Activated CD8-positive, alpha-beta memory T cell treated with anti-CD3 and anti-CD28 coated beads, Interleukin-2, amount 50 U/mL, for 48 hours (primary cell): Measurements from ENCODE around the gene PRRG2.
A peak's percentile ranks its signal among the peaks of the same experiment; 100 is the strongest.

Experiments
- DNase-seq: peaks from one replicate; pipeline ENCODE4 v3.0.0-alpha.2; 2020

The PRRG2 gene

DNA sequence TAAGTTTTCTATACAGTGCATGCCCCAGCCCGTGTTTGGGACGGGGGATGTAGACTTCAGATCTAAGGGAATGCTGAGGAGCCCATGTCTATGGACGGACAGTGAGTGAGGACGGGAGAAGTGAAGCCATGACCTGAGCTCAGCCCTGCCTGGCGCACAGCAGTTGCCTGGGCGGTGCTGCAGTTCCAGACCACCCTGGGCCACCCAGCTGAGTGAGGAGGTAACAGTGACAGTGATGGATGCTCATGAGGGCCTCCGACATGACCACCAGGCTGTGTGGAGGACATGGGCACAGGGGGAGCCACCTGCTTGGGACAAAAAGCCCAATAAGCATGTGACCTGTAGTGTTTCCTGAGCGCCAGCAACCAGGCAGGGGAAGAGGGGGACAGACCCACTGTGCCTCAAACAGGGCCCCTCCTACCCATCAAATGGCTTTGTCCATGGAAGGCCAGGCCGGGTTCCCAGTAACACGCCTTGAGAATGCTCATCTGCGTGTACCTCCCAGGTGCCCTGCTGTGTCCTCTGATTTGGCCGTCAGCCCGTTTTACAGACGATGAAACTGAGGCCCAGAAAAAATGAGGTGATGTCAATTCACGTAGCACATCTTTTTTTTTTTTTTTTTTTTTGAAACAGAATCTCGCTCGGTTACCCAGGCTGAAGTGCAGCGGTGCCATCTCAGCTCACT, 23.3 kb upstream of the PRRG2 start:
- DNase-seq: no peak

DNA sequence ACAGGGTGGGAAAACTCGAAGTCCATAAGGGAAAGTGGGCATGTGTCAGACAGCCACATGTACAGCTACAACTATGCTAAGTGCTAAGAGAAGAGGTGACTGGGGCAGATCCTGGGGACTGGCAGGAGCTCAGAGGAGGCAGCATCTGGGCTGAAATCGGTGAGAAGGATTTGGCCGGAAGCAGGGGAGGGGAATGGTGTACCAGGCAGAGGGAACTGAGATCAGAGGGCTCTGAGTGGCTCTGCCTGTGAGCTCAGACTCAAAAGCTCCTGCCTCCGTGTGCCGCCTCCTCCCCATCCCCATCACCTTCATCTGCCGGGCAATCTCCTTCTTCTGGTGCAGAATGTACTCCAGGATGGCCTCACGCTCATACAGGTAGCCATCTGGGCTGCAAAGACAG, 22.5 kb upstream of the PRRG2 start:
- DNase-seq: no peak

DNA sequence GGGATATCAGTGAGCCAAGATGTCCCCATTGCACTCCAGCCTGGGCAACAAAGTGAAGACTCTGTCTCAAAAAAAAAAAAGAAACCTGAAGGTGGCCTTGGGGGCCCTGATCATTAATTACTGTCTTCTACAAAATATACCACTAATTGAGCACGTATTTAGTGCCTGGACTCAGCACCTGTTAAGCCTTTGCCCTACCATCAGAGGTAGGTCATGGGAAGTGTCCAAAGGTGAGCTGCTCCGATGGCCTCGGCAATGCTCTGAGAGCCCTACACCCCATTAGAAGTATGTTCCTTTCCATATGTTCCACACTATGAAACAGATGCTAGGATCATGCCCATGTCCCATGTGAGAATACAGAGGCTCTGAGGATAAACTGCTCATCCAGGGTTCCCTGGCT, 21.7 kb upstream of the PRRG2 start:
- no peak for DNase-seq

DNA sequence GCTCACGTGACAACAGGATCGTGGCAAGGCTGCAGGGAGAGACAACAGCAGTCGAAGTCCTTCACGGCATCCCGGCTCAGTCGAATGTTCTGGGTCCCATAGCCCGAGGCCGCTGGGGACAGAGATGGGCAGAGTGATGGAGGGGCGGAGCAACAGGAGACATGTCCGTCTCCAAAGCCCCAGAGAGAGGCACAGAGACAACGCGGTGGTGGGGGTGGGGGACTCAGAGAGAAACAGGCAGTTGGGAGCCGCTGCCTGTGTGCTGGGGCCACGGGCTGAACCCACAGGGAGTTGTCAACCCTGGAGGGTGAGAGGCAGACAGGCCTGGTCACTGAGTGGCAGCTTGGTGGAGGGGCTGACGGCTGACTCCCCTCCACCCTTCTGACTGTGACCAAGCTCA, 21.2 kb upstream of the PRRG2 start:
- peak; percentile 64 for DNase-seq

DNA sequence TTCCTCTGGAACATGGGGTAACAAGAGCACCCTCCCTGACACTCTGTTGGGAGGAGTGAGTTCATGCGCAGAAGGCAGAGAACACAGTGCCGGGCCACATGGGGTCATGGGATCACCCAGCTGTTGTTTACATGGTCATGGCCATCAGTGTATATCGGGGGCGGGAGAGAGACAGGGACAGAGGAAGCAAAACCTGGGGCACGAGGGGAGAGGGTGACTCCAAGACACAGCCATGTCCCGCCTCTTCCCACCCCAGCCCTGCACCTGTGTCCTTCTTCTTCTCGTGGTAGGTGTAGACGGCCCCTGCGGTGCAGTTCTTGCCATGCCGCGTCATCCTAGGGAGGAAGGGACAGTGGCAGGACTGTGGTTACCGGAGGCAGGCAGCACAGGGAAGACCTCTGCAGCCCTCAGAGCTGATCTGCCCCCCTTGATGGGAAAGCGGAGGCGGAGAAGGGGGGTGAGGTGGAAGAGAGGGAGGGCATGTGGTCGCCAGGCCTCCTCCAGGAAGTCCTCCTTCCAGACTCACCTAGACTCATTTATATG, 20.7 kb upstream of the PRRG2 start:
- peak; percentile 65 for DNase-seq

DNA sequence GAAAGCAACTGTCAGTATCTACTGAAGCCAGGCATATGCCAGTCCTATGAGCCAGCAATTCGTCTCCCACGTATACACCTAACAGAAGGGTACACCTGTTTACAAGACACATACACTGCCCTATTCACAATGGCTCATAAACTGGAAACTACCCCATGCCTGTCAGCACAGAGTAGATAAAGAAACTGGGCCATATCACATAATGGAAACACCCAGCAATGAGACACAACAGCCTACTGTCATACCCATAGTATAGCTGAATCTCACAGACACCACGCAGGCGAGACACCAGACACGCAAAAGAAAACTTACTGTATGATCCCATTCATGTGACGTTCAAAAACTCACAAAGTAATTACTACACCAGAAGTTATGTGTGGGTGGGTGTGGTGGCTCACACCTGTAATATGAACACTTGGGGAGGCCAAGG, 16.5 kb upstream of the PRRG2 start:
- DNase-seq: no peak

DNA sequence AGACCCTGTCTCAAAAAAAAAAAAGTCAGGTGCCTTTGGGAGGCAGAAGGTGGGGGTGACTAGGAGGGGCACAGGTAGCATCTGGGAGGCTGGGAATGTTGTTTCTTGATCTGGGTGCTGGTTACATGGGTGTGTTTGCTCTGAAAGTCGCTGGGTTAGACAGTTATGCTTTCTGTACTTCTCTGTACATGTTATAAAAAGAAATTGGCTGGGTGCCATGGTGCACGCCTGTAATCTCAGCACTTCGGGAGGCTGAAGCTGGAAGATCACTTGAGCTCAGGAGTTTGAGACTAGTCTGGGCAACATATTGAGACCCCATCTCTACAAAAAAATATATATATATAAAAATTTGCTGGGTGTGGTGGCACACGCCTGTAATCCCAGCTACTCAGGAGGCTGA, 15.9 kb upstream of the PRRG2 start:
- no peak for DNase-seq

DNA sequence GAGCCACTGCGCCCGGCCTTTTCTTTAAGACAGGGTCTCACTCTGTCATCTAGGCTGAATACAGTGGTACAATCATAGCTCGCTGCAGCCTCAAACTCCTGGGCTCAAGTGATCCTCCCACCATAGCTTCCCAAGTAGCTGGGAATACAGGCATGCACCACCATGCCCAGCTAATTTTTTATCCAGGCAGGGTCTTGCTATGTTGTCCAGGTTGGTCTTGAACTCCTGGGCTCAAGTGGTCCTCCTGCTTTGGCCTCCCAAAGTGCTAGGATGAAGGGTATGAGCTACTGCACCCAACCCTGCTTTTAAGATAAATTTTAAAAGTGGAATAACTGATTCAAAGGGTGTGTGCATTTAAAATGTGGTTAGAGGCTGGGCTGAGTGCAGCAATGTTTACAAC, 14.8 kb upstream of the PRRG2 start:
- DNase-seq: no peak

DNA sequence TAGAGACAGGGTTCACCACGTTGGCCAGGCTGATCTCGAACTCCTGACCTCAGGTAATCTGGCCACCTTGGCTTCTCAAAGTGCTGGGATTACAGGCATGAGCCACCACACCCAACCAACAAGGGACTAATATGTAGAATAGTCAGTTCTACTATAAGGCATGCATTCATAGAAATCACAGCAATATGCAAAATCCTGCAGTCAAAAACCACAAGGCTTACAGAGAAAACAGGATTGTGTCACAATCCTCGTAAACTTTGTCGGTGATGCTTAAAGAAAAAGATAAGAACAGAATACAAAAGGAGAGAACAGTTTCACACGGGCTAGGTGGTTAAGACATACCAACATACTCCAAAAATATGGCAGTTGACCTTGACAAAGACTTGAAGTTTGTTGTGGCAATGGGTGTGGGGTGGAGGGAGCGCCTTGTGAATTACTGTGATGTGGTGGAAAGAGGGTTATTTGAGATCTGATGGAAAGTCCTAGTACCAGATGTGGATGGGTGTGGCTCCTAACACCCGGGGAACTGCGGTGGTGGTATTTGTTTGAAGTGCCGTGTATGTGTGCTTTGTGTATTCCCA, 13.2 kb upstream of the PRRG2 start:
- peak; percentile 64 for DNase-seq

DNA sequence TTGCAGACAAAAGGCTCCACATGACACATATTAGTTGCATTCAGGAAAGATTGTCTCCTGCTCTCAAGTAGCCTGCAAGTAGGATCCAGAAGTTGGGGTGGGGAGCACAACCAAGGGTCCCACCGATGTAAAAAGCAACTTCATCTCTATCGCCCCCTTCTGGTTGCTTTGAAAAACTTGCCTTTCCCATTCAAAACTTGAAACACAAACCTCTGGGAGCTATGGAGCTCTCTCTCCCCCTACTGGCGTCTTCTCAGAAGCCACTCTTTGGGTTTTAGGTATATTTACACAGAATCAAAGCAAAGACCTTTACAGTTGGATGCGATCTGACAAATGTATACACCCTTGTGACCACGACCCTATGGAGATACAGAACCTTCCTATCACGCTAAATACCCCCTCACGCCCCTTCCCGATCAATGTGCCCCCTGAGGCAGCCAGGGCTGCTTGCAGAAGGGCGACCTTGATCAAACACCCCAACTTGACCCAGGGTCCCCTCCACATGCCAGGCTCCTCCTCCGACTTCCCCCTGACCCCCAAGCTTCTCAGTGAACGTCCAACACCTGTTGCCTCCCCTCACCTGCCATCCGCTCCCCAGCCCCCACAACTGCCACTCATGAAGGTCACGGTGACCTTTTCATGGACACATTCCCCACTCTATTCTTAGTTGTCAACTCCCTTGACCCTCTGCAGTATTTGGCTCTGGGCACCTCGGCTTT, 10.8 kb upstream of the PRRG2 start:
- no peak for DNase-seq

DNA sequence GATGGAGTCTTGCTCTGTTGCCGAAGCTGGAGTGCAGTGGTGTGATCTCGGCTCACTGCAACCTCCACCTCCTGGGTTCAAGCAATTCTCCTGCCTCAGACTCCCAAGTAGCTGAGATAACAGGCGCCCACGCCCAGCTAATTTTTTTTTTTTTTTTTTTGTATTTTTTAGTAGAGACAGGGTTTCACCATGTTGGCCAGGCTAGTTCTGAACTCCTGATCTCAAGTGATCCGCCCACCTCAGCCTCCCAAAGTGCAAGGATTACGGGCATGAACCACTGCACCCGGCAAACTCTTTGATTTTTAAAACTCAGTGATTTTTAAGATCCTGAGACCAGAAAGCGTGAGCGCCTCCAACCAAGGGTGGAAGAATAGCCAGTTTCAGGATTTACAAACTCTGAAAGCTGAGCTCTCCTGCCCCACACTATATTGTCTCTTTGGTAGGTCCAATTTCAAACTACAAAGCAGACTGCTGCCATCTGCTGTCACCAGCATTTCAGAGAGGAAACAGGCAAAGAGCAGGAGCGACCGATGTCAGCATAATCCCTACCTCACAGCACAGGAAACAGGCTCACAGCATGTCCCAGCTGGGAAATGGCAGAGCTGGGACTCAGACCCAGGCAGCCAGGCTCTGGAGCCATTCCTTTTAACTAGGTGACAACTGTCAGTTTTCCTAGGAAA, 10.0 kb upstream of the PRRG2 start:
- DNase-seq: no peak

DNA sequence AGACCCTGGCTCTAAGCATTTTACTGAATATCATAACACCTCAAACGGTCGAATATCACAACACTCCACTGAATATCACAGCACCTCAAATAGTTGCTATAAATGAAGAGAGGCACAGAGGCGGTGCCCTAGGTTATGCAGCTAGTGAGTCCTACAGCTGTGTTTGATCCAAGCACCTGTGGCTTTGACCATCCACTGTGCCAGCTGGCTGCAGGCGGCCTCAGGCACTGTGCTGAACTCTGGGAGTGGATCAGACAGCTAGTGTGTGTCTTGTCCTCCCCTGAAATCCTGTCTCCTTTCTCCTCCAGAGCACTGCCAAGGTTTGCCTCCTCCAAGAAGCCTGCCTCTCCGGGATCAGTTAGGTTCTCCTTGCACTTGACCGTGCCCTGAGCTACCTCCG, 8.1 kb upstream of the PRRG2 start:
- DNase-seq: no peak

DNA sequence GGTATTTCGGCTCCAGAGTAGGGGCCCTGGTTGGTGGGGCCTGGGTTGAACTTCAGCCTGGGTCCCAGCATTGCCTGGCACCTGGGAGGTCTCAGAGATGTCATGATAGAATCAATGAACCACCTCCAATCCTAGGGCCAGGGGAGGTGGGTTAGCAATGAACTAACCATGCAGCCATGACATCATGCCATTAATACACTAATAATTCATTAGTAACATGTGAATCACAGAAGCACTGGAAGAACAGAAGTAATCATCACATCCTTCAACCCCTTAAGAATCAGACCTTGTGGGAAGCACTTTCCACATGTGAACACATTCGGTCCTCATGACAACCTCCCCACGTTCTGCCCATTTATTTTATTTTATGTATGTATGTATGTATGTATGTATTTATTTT, 7.7 kb upstream of the PRRG2 start:
- no peak for DNase-seq

DNA sequence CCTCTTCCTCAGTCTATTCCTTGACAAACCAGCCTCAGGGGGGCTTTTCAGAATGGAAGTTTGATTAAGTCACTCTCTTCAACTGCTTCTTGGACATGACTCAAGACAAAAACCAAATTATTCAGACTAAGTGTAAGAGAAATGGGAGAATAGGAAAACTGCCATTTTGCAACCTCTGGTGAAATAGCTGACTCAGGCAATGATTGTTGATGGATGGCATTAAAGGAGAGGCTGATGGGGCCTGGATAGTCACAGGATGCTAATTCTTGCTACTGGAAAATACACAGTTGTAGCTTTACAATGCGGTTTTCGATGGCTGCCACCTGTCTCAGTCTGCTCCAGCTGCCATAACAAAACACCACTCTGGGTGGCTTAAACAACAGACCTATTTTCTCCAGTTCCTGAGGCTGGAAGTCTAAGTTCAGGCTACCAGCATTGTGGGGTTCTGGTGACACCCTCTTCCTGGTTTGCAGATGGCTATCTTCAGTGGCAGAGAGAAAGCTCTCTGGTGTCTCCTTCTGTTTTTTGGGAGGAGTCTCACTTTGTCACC, 6.8 kb upstream of the PRRG2 start:
- no peak for DNase-seq

DNA sequence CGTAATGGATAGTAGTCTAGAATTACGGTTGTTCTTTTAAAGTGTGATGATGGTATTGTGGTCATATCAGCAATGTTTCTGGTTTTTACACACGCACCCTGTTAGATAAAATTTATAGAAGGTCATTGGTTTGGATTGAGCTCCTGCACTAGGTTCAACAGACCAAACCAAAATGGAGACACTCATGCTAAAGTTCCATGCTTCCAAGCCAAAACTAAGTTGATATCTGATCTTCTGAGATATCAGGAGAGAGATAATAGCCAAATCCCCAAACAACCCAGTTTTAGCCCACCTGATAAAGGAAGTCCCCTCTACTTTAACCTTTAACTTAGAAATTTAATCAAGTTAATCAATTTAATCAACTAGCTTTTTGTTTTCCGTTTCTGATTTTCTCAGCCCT, 1.9 kb upstream of the PRRG2 start:
- no peak for DNase-seq

DNA sequence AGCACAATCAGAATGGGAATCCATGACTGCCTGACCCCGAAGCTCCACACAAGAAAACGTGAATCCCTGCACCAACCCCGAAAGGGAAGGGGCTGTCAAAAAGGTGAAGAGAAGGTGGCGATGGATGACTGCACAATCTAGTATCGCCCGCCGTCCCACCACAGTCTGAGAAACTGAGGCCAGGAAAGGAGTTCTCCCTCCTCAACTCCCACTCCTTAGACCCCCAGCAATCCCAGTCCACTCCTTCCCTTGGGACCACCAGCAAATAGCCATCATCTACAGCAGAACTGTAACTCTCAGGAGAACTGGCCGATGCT, 1.2 kb upstream of the PRRG2 start:
- no peak for DNase-seq

DNA sequence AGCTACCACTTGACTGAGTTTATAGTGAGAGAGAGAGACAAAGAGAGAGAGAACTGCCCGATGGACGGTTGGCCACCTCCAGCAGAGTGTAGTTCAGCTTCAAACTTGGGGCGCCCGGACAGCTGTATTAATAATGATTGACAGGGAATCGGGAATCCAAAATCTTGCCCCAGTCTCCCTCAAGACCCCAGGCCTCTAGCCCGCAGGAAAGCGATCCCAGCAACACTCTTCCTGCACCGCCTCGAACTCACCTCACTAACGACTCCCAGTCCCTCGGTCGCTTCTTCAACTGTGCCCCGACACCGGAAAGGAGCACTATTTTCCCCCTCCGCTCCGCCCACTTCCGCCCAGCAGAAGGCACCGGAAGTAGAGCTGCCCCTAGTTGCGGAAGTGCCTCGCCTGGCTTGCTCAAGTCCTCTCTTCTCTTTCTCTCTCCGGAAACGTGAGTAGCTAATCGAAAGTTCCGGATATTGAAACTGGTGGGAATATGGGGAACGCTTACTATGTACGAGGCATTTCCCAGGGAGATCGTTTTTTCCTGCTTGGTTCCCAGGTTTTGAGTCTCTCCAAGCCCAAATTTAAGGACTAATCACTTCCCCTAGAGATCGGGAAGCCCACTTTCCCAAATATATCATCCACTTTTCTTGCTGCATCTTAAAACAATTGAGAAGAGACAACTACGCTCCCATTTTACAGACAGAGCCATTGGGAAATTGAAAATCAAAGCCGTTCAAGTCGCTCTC, 681 bp upstream of the PRRG2 start, which contains the start of gene NOSIP:
NOSIP (minus strand) TSS at position 293 of the 743 bp plus-strand sequence. CDS start 19,865 bp downstream, outside the sequence.
- DNase-seq: peak; percentile 96

DNA sequence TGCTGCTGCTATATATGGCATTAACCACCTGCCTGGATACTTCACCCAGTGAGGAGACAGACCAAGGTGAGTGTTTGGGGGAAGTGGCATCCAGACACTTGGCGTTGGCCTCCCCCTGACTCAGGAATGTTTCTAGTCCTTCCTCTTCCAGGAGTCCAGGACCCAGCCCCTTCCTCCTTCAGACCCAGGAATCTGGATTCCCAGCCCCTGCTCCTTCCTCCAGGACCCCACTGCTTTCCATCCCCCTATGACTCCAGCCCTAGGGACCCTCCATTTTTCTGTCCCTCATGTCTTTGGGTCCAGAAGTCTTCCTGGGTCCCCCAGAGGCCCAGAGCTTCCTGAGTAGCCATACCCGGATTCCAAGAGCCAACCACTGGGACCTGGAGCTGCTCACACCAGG, 2.1 kb downstream of the PRRG2 start:
- DNase-seq: no peak

DNA sequence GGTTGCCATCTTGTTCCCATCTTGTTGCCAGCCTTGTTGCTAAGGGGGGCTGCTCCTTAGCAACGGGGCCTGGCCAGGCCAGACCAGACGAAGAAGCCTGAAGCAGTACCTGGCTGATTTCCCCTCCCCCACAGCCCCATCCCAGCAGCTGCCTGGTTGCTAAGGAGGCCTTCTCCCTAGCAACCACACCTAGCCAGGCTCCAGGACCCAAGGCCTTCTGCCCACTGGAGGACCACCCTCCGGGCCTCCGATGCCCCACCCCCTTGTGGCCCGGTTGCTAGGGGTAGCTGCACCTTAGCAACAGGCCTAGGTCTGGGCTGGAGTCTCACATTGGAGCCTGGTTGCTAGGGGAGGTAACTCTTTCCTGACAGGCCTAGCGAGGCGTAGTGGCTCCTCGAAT, 3.9 kb downstream of the PRRG2 start:
- no peak for DNase-seq

DNA sequence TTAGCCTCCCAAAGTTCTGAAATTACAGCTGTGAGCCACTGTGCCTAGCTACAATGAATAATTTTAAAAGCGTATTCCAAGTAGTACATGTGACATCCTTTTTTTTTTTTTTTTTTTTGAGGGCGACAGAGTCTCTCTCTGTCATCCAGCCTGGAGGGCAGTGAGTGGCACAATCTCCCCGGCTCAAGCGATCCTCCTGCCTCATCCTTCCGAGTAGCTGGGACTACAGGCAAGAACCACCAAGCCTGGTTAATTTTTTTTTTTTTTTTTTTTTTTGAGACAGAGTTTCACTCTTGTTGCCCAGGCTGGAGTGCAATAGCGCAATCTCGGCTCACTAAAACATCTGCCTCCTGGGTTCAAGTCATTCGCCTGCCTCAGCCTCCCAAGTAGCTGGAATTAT, 6.1 kb downstream of the PRRG2 start:
- DNase-seq: no peak

DNA sequence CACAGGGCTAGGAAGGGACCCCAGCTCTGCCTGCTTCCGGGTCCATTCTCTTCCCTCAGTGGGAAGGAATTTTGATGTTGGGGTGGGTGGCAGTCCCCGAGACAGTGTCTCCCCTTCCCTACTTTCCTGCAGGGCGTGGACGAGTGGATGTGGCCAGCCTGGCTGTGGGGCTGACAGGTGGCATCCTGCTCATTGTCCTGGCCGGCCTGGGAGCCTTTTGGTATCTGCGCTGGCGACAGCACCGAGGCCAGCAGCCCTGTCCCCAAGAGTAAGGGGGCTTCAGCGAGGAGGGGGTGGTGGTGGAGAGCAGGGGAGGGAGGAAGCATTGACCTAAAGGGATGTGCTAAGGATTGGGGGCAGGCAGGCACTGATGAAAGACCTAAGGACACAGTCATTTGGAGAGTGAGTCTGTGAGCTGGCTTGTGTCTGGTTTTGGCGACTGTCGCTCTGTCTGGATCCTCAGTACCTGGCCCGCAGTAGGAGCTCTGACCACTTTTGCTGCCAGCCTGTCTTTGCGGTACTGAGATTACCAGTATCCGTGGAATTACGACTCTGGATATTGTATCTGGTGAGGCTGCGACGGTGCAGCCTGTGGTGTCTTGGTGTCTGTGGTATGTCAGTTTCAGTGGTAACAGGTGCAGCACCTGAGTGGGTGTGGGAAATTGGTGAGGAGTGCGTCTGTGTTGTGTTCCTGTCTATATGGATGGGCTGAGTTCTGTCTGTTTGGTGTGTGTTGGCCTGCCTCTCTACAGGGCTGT, 7.4 kb downstream of the PRRG2 start:
- DNase-seq: peak; percentile 69

DNA sequence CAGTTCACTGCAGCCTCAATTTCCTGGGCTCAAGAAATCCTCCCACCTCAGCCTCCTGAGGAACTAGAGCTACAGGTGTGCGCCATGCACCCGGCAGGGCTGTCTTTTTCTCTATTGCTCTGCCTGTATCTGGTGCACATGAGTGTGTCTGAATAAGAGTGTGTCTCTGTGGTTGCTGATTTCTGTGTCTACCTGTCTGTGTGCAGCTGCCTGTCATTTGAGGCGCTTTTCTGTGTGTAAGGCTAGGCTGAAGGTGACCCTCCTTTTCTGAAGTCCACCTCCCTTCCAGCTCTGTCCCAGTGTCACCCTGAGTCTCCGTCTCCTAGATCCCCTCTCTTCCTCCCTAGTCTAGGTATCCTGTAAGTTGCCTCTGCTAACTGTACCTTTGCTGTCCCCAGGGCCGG, 8.4 kb downstream of the PRRG2 start:
- DNase-seq: no peak
